Measurements from ENCODE around the gene RASSF9.

GRCh38 chr12:85849344-85849743 lies 13.1 kb upstream of the RASSF9 start:
- TF ChIP-seq CTCF (IDR thresholded peaks at IDR 0.05) = no peak
- TF ChIP-seq ZFX (IDR thresholded peaks at IDR 0.05; ENCODE audit: borderline replicate concordance) = no peak
